GM10248 (cell line): Measurements from ENCODE around the gene MTX3.

Experiments
- CTCF ChIA-PET: fragments of 300-600 bp; sonication (Branson Sonifier 250); formaldehyde crosslinking; extraction: SDS; loops from one replicate; lab custom pipeline; 2021; ENCODE audit warnings: antibody characterized with exemption; lab: Yijun Ruan, JAX
- POLR2A ChIA-PET: fragments of 350-650 bp; sonication (Branson Sonifier 250); formaldehyde crosslinking; extraction: SDS; loops from one replicate; lab custom pipeline; 2020; ENCODE audit warnings: antibody characterized with exemption; lab: Yijun Ruan, JAX
- DNase-seq: peaks from one replicate; pipeline ENCODE4 v3.0.0; 2012; ENCODE audit errors: extremely low spot score
- TF ChIP-seq, protein P1 (sequence below): IDR thresholded peaks from 2 replicates; pipeline ENCODE4 v1.5.1; 2012; ENCODE audit warnings: mild to moderate bottlenecking, low read depth; ENCODE audit errors: extremely low read depth, missing control alignments, control extremely low read depth

The MTX3 gene

DNA sequence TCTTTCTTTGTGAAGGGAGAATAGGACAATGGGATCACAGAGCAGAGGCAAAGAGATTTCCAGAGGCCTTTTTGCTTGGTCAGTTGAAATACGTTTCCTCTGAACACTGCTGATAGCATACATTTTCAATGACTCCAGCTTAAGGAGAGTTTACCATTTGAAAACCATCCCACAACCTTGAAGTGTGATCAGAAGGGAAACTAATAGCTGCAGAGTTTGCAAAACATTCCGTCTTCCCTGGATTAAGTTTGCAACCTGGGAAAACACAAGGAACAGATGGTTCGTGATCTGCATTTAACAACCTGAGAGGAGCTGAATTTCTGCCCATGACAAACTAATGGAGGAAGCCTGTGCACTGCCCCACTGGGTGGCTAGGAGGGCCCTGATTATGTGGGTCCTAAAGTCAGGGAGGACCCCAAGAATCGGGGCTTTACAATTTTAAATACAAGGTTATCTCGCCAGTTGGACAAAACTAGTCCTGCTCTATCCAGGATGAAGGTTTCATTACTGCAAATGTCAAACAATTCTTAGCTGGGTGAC lies 35.6 kb downstream of the MTX3 start:
- TF ChIP-seq, protein P1, sequence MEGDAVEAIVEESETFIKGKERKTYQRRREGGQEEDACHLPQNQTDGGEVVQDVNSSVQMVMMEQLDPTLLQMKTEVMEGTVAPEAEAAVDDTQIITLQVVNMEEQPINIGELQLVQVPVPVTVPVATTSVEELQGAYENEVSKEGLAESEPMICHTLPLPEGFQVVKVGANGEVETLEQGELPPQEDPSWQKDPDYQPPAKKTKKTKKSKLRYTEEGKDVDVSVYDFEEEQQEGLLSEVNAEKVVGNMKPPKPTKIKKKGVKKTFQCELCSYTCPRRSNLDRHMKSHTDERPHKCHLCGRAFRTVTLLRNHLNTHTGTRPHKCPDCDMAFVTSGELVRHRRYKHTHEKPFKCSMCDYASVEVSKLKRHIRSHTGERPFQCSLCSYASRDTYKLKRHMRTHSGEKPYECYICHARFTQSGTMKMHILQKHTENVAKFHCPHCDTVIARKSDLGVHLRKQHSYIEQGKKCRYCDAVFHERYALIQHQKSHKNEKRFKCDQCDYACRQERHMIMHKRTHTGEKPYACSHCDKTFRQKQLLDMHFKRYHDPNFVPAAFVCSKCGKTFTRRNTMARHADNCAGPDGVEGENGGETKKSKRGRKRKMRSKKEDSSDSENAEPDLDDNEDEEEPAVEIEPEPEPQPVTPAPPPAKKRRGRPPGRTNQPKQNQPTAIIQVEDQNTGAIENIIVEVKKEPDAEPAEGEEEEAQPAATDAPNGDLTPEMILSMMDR = no peak
- DNase-seq = no peak
- ChIA-PET CTCF (interaction anchor here (1.3 kb wide), 1 partner anchor 128 kb away, joined by 4 read pairs; no protein-coding TSS in a partner anchor), POLR2A (no interaction called here)

DNA sequence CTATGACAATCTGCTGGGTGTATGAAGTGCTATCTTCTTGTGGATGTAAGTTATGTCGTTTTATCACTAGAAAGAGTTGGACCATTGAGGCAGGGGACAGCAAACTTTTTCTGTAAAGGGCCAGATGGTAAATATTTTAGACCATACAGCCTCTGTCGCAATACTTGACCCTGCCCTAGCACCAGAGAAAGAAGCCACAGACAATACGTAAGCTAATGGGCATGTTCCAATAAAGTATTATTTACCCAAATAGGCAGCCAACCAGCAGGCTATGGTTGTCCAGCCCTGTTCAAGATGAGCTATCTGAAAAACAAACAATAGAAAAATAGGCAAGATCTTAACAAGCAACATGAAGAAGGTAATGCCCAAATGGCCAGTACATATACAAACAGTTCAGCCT lies 36.4 kb downstream of the MTX3 start:
- CTCF ChIA-PET = interaction anchor here (1.3 to 1.6 kb wide), 2 partner anchors 129 to 137 kb away, joined by 3 to 4 read pairs; no protein-coding TSS in a partner anchor
- POLR2A ChIA-PET = no interaction called here
- no peak for DNase-seq
- TF ChIP-seq, protein P1 = no peak

- POLR2A ChIA-PET = no interaction called here
- CTCF ChIA-PET = interaction anchor here (1.0 to 1.7 kb wide), 2 partner anchors 9 to 12 kb away, joined by 3 to 4 read pairs; no protein-coding TSS in a partner anchor
- DNase-seq = no peak
Observed at GRCh38 chr5:79947567-79947966, 43.5 kb downstream of the MTX3 start.

DNA sequence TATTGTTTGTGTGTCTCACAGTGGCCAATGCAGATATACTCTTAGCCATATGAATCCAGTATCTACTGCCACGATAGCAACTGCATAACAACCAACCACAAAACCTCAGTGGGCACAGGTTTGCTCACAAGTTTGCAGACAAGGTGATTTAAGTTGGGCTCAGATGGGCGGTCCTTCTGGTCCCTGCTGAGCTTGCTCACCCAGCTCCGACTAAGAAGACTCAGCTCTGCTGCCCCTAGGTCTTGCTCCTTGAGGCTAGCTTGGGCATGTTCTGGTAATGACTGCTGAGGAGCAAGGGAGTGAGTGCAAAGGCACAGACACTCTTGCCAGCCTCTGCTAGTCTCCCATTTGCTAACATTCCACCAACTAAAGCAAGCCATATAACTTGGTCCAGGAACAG lies 52.6 kb downstream of the MTX3 start:
- ChIA-PET POLR2A (no interaction called here), CTCF (interaction anchor here (1.4 kb wide), 1 partner anchor 9 kb away, joined by 4 read pairs; no protein-coding TSS in a partner anchor)
- no peak for DNase-seq
- TF ChIP-seq, protein P1 = no peak

More at GRCh38 chr5:79947567-79947966, 43.5 kb downstream of the MTX3 start:
- TF ChIP-seq, protein P1 = no peak

DNA sequence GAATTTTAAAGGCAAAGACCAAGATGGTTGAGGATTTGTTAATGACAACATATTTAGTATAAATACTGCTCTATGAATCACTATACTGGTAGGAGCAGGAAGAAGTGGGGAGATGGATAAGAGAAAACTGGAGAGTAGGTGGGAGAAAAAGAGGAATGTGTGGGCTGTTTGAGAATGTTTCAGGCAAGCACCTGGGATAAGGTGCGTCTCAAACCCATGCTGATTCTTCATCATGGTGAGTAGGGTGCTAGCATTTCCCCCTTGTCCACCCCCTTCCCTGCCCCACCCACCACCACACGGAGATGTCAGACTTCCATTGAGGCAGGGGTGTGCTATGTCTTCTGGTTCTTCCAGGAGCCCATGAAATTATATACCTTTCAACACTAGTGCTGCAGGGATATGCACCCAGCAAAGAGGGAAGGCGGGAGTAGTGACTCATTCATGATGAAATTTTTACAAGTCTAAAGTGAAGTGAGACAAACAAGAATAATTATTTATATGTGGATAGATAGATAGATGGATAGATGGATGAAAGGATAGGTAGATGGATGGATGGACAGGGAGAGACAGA lies 54.3 kb downstream of the MTX3 start:
- POLR2A ChIA-PET = no interaction called here
- TF ChIP-seq, protein P1 = no peak
- no peak for DNase-seq
- CTCF ChIA-PET = no interaction called here

GRCh38 chr5:79936002-79936645 lies 54.9 kb downstream of the MTX3 start:
- ChIA-PET CTCF (interaction anchor here (0.9 to 1.2 kb wide), 3 partner anchors 8 to 13 kb away, joined by 3 read pairs; no protein-coding TSS in a partner anchor), POLR2A (no interaction called here)
- TF ChIP-seq, protein P1 = no peak
- no peak for DNase-seq
